NT2/D1 (cell line): ENCODE results near the gene MTMR10.

Experiments
- DNase-seq: peaks from one replicate; pipeline ENCODE4 v3.0.0-alpha.2; 2011; ENCODE audit warnings: low read depth, low spot score
- H3K27me3 ChIP-seq: 2 replicates; pipeline ENCODE4 v1.6.0; 2011; ENCODE audit warnings: mild to moderate bottlenecking; ENCODE audit not compliant: insufficient read length, insufficient read depth
- H3K36me3 ChIP-seq: 2 replicates; pipeline ENCODE4 v1.6.1; 2011; ENCODE audit warnings: mild to moderate bottlenecking, low read length, mixed read lengths; ENCODE audit not compliant: insufficient read depth, insufficient read length
- H3K4me1 ChIP-seq: 2 replicates; pipeline ENCODE4 v1.5.1; 2011; ENCODE audit not compliant: insufficient read depth, insufficient read length
- H3K4me3 ChIP-seq: 2 replicates; pipeline ENCODE4 v1.5.1; 2011; ENCODE audit warnings: low read depth; ENCODE audit not compliant: insufficient read length
- H3K9ac ChIP-seq: 2 replicates; pipeline ENCODE4 v1.6.0; 2011; ENCODE audit warnings: low read depth; ENCODE audit not compliant: insufficient read length
- H3K9me3 ChIP-seq: 2 replicates; pipeline ENCODE4 v1.5.1; 2011; ENCODE audit warnings: mild to moderate bottlenecking, low read length; ENCODE audit not compliant: insufficient read depth
- SUZ12 ChIP-seq: IDR thresholded peaks from 2 replicates; pipeline ENCODE4 v1.6.1; 2011; ENCODE audit not compliant: insufficient read length, insufficient read depth; ENCODE audit errors: extremely low read depth
- YY1 ChIP-seq: IDR thresholded peaks from 2 replicates; pipeline ENCODE4 v1.6.1; 2011; ENCODE audit not compliant: insufficient read length, insufficient read depth
- ZNF274 ChIP-seq: IDR thresholded peaks from 2 replicates; pipeline ENCODE4 v1.6.1; 2011; ENCODE audit warnings: mild to moderate bottlenecking, low read depth, low read length

Gene MTMR10

GRCh38 chr15:31021067-31021665, 29.7 kb upstream of the MTMR10 start:
- Histone ChIP-seq H3K9me3 (no peaks in the 10 kb centered on the region), H3K9ac (no peak overlapping the region), H3K4me3 (no peak overlapping the region), H3K36me3 (no peaks in the 10 kb centered on the region), H3K4me1 (no peaks in the 10 kb centered on the region), H3K27me3 (no peaks in the 10 kb centered on the region)
- TF ChIP-seq ZNF274 (no peak), YY1 (no peak), SUZ12 (no peak)
- DNase-seq = no peak

GRCh38 chr15:31020542-31020941, 29.1 kb upstream of the MTMR10 start:
- TF ChIP-seq ZNF274 (no peak), SUZ12 (no peak), YY1 (no peak)
- Histone ChIP-seq H3K36me3 (no peaks in the 10 kb centered on the region), H3K4me1 (no peaks in the 10 kb centered on the region), H3K27me3 (no peaks in the 10 kb centered on the region), H3K4me3 (no peak overlapping the region), H3K9me3 (no peaks in the 10 kb centered on the region), H3K9ac (no peak overlapping the region)
- DNase-seq = no peak

GRCh38 chr15:31019986-31020385, 28.6 kb upstream of the MTMR10 start:
- Histone ChIP-seq H3K4me1 (no peaks in the 10 kb centered on the region), H3K27me3 (no peaks in the 10 kb centered on the region), H3K36me3 (no peaks in the 10 kb centered on the region), H3K9me3 (no peaks in the 10 kb centered on the region), H3K9ac (no peak overlapping the region), H3K4me3 (no peak overlapping the region)
- DNase-seq = no peak
- no peak for TF ChIP-seq YY1
- TF ChIP-seq SUZ12 = no peak

- TF ChIP-seq SUZ12 = no peak
- TF ChIP-seq ZNF274 = no peak
- TF ChIP-seq YY1 = no peak
- Histone ChIP-seq H3K27me3 (no peaks in the 10 kb centered on the region), H3K4me1 (no peaks in the 10 kb centered on the region), H3K36me3 (no peaks in the 10 kb centered on the region), H3K9me3 (peaks cover 8% of the 10 kb centered on the region), H3K9ac (no peak overlapping the region), H3K4me3 (no peak overlapping the region)
- DNase-seq = no peak
These were observed 25.9 kb upstream of the MTMR10 start for GRCh38 chr15:31017311-31017710.

- Histone ChIP-seq H3K4me1 (no peaks in the 10 kb centered on the region), H3K9ac (no peak overlapping the region), H3K27me3 (no peaks in the 10 kb centered on the region), H3K4me3 (no peak overlapping the region), H3K9me3 (peaks cover 14% of the 10 kb centered on the region), H3K36me3 (no peaks in the 10 kb centered on the region)
- no peak for DNase-seq
- TF ChIP-seq YY1 = no peak
- no peak for TF ChIP-seq SUZ12
- TF ChIP-seq ZNF274 = no peak
These were observed 25.1 kb upstream of the MTMR10 start for GRCh38 chr15:31016446-31016915.

GRCh38 chr15:31014608-31014925, 23.1 kb upstream of the MTMR10 start:
- Histone ChIP-seq H3K9me3 (peaks cover 14% of the 10 kb centered on the region), H3K4me3 (no peak overlapping the region), H3K9ac (no peak overlapping the region), H3K36me3 (no peaks in the 10 kb centered on the region), H3K27me3 (no peaks in the 10 kb centered on the region), H3K4me1 (no peaks in the 10 kb centered on the region)
- DNase-seq = no peak
- TF ChIP-seq YY1 = no peak
- TF ChIP-seq ZNF274 = no peak
- TF ChIP-seq SUZ12 = no peak

GRCh38 chr15:31013863-31014607, 22.6 kb upstream of the MTMR10 start:
- Histone ChIP-seq H3K36me3 (no peaks in the 10 kb centered on the region), H3K9ac (no peak overlapping the region), H3K4me1 (no peaks in the 10 kb centered on the region), H3K4me3 (no peak overlapping the region), H3K9me3 (peaks cover 14% of the 10 kb centered on the region), H3K27me3 (no peaks in the 10 kb centered on the region)
- no peak for DNase-seq
- TF ChIP-seq SUZ12 (no peak), ZNF274 (no peak), YY1 (no peak)
